HG03457 (cell line): ENCODE data around the gene FAM8A1.

ENCODE experiments used
- ATAC-seq: cut with Tn5 transposase; IDR thresholded peaks from one replicate; pipeline ENCODE4 v1.9.1; 2021; ENCODE audit warnings: moderate number of reproducible peaks; ENCODE audit not compliant: unreplicated experiment

Gene FAM8A1

GRCh38 chr6:17600527-17601385 is 654 bp downstream of the FAM8A1 start:
- peak; percentile 44 for ATAC-seq

GRCh38 chr6:17601386-17601703 is 1.2 kb downstream of the FAM8A1 start:
- no peak for ATAC-seq

- ATAC-seq: no peak
Measured at GRCh38 chr6:17602888-17603287, 2.8 kb downstream of the FAM8A1 start.

- ATAC-seq: no peak
Measured at GRCh38 chr6:17606606-17607005, 6.5 kb downstream of the FAM8A1 start.

- no peak for ATAC-seq
Measured at GRCh38 chr6:17610835-17611234, 10.7 kb downstream of the FAM8A1 start.

- no peak for ATAC-seq
Measured at GRCh38 chr6:17612048-17612447, 11.9 kb downstream of the FAM8A1 start.

- ATAC-seq: no peak
Measured at GRCh38 chr6:17615794-17616193, 15.7 kb downstream of the FAM8A1 start.

- peak; percentile 88 for ATAC-seq
Measured at GRCh38 chr6:17621003-17621402, 20.9 kb downstream of the FAM8A1 start.

GRCh38 chr6:17622144-17622543 is 22.0 kb downstream of the FAM8A1 start:
- ATAC-seq: no peak

GRCh38 chr6:17624396-17624795 is 24.3 kb downstream of the FAM8A1 start:
- ATAC-seq: no peak

- no peak for ATAC-seq
Measured at GRCh38 chr6:17628873-17629272, 28.8 kb downstream of the FAM8A1 start.

- no peak for ATAC-seq
Measured at GRCh38 chr6:17629824-17630510, 29.9 kb downstream of the FAM8A1 start.

GRCh38 chr6:17630511-17631073 is 30.5 kb downstream of the FAM8A1 start:
- no peak for ATAC-seq

- ATAC-seq: no peak
Measured at GRCh38 chr6:17632934-17633333, 32.8 kb downstream of the FAM8A1 start.

GRCh38 chr6:17633465-17634188 is 33.5 kb downstream of the FAM8A1 start:
- ATAC-seq: no peak

- no peak for ATAC-seq
Measured at GRCh38 chr6:17635568-17635967, 35.5 kb downstream of the FAM8A1 start.

GRCh38 chr6:17638212-17638715 is 38.2 kb downstream of the FAM8A1 start:
- ATAC-seq: no peak

GRCh38 chr6:17640477-17640917 is 40.4 kb downstream of the FAM8A1 start:
- no peak for ATAC-seq

- ATAC-seq: no peak
Measured at GRCh38 chr6:17648745-17649144, 48.6 kb downstream of the FAM8A1 start.

- ATAC-seq: no peak
Measured at GRCh38 chr6:17650656-17651309, 50.7 kb downstream of the FAM8A1 start.
